GM23338 (cell line): ENCODE data around the gene PCDHB14. TPM values are rescaled to one million over a fixed set of nuclear protein-coding genes. Genes with fewer than 3 reads are reported as not detected.

ENCODE experiments used
- CREB1 ChIP-seq: fragments of 250-450 bp; sonication (Bioruptor Pico); IDR thresholded peaks from 2 replicates; pipeline ENCODE4 v1.5.0; 2020; ENCODE audit warnings: low read depth, mild to moderate bottlenecking, moderate library complexity
- ETS1 ChIP-seq: IDR thresholded peaks from 2 replicates; pipeline ENCODE4 v1.6.1; 2016; ENCODE audit warnings: antibody characterized with exemption
- EZH2phosphoT487 ChIP-seq: fragments of 200-600 bp; sonication (generic); IDR thresholded peaks from one replicate; pipeline ENCODE4 v1.8.1; 2018; ENCODE audit warnings: antibody characterized with exemption; ENCODE audit not compliant: unreplicated experiment
- JUNB ChIP-seq: IDR thresholded peaks from one replicate; pipeline ENCODE4 v1.6.1; 2016; ENCODE audit warnings: antibody characterized with exemption; ENCODE audit not compliant: unreplicated experiment
- NANOG ChIP-seq: IDR thresholded peaks from 2 replicates; pipeline ENCODE4 v1.6.1; 2016; ENCODE audit warnings: antibody characterized with exemption, borderline replicate concordance
- STAT1 ChIP-seq: IDR thresholded peaks from one replicate; pipeline ENCODE4 v1.6.1; 2016; ENCODE audit warnings: antibody characterized with exemption; ENCODE audit not compliant: unreplicated experiment
- ZNF331 ChIP-seq: fragments of 250-450 bp; sonication (Bioruptor Pico); IDR thresholded peaks from 2 replicates; pipeline ENCODE4 v1.5.0; 2020; ENCODE audit warnings: low read depth, mild to moderate bottlenecking, moderate library complexity
- polyA plus RNA-seq: library from polyadenylated mRNA; unstranded; fragments of >200 nt; fragmentation: Nextera tagmentation; extraction: Ambion mirVana; gene quantifications from 2 replicates; pipeline ENCODE4 v1.2.1, GENCODE V29; 2016
- total RNA-seq: library from RNA; depleted of rRNA; stranded (reverse); fragments of >200 nt; shearing (Covaris generic); gene quantifications from 2 replicates; pipeline ENCODE4 v1.2.3, GENCODE V29; 2014
- TF ChIP-seq, protein P1 (sequence below): fragments of 250-450 bp; sonication (Bioruptor Pico); IDR thresholded peaks from 2 replicates; pipeline ENCODE4 v1.5.0; 2020; ENCODE audit warnings: mild to moderate bottlenecking, moderate library complexity
- TF ChIP-seq, protein P2 (sequence below): IDR thresholded peaks from one replicate; pipeline ENCODE4 v1.6.1; 2018; ENCODE audit warnings: antibody characterized with exemption; ENCODE audit not compliant: unreplicated experiment

Gene PCDHB14
- total and polyA plus RNA-seq, 2 experiments from 2014 or later = 0.71 to 4.1 TPM

GRCh38 chr5:141269195-141269594 is 46.1 kb downstream of the PCDHB14 start (continued):
- TF ChIP-seq, protein P1, sequence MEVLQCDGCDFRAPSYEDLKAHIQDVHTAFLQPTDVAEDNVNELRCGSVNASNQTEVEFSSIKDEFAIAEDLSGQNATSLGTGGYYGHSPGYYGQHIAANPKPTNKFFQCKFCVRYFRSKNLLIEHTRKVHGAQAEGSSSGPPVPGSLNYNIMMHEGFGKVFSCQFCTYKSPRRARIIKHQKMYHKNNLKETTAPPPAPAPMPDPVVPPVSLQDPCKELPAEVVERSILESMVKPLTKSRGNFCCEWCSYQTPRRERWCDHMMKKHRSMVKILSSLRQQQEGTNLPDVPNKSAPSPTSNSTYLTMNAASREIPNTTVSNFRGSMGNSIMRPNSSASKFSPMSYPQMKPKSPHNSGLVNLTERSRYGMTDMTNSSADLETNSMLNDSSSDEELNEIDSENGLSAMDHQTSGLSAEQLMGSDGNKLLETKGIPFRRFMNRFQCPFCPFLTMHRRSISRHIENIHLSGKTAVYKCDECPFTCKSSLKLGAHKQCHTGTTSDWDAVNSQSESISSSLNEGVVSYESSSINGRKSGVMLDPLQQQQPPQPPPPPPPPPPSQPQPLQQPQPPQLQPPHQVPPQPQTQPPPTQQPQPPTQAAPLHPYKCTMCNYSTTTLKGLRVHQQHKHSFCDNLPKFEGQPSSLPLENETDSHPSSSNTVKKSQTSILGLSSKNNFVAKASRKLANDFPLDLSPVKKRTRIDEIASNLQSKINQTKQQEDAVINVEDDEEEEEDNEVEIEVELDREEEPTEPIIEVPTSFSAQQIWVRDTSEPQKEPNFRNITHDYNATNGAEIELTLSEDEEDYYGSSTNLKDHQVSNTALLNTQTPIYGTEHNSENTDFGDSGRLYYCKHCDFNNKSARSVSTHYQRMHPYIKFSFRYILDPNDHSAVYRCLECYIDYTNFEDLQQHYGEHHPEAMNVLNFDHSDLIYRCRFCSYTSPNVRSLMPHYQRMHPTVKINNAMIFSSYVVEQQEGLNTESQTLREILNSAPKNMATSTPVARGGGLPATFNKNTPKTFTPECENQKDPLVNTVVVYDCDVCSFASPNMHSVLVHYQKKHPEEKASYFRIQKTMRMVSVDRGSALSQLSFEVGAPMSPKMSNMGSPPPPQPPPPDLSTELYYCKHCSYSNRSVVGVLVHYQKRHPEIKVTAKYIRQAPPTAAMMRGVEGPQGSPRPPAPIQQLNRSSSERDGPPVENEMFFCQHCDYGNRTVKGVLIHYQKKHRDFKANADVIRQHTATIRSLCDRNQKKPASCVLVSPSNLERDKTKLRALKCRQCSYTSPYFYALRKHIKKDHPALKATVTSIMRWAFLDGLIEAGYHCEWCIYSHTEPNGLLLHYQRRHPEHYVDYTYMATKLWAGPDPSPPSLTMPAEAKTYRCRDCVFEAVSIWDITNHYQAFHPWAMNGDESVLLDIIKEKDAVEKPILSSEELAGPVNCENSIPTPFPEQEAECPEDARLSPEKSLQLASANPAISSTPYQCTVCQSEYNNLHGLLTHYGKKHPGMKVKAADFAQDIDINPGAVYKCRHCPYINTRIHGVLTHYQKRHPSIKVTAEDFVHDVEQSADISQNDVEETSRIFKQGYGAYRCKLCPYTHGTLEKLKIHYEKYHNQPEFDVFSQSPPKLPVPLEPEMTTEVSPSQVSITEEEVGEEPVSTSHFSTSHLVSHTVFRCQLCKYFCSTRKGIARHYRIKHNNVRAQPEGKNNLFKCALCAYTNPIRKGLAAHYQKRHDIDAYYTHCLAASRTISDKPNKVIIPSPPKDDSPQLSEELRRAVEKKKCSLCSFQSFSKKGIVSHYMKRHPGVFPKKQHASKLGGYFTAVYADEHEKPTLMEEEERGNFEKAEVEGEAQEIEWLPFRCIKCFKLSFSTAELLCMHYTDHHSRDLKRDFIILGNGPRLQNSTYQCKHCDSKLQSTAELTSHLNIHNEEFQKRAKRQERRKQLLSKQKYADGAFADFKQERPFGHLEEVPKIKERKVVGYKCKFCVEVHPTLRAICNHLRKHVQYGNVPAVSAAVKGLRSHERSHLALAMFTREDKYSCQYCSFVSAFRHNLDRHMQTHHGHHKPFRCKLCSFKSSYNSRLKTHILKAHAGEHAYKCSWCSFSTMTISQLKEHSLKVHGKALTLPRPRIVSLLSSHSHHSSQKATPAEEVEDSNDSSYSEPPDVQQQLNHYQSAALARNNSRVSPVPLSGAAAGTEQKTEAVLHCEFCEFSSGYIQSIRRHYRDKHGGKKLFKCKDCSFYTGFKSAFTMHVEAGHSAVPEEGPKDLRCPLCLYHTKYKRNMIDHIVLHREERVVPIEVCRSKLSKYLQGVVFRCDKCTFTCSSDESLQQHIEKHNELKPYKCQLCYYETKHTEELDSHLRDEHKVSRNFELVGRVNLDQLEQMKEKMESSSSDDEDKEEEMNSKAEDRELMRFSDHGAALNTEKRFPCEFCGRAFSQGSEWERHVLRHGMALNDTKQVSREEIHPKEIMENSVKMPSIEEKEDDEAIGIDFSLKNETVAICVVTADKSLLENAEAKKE (CRISPR knock-in tag) = no peak
- TF ChIP-seq EZH2phosphoT487 (no peak), CREB1 (CRISPR knock-in tag) (no peak), STAT1 (no peak), JUNB (no peak), NANOG (no peak), ETS1 (no peak), ZNF331 (no peak)
- TF ChIP-seq, protein P2, sequence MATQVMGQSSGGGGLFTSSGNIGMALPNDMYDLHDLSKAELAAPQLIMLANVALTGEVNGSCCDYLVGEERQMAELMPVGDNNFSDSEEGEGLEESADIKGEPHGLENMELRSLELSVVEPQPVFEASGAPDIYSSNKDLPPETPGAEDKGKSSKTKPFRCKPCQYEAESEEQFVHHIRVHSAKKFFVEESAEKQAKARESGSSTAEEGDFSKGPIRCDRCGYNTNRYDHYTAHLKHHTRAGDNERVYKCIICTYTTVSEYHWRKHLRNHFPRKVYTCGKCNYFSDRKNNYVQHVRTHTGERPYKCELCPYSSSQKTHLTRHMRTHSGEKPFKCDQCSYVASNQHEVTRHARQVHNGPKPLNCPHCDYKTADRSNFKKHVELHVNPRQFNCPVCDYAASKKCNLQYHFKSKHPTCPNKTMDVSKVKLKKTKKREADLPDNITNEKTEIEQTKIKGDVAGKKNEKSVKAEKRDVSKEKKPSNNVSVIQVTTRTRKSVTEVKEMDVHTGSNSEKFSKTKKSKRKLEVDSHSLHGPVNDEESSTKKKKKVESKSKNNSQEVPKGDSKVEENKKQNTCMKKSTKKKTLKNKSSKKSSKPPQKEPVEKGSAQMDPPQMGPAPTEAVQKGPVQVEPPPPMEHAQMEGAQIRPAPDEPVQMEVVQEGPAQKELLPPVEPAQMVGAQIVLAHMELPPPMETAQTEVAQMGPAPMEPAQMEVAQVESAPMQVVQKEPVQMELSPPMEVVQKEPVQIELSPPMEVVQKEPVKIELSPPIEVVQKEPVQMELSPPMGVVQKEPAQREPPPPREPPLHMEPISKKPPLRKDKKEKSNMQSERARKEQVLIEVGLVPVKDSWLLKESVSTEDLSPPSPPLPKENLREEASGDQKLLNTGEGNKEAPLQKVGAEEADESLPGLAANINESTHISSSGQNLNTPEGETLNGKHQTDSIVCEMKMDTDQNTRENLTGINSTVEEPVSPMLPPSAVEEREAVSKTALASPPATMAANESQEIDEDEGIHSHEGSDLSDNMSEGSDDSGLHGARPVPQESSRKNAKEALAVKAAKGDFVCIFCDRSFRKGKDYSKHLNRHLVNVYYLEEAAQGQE = no peak
